ENCODE data around the gene CARD11. TPM values are rescaled to one million over a fixed set of nuclear protein-coding genes. Genes with fewer than 3 reads are reported as not detected.

CARD11 gene
- polyA plus RNA-seq, 1 of the 3 experiments (the other 2 are of a cell fraction): not detected

DNA sequence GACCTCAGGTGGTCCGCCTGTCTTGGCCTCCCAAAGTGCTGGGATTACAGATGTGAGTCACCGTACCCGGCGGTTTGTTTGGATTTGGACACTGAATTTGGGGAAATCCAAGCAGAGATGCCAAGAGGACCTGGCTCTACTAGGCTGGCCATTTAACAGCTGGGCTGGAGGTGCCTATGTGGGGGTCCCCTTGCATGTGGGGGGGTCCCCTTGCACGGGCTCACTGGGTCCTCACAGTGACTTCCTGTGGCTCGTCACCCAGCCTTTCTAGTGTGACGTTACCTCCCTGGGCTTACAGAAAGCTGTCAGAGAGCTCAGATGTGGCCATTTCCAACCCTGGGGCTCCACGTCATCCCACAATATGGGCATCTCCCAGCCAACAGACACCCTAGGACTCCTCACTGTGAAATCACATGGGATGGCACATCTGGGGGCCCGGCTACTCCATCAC lies 150.2 kb downstream of the CARD11 start:
- ChIA-PET CTCF (interaction anchor here (1.0 to 2.7 kb wide), 7 partner anchors 10 to 196 kb away, joined by 3 to 11 read pairs (median 5); no protein-coding TSS in a partner anchor), POLR2A (interaction anchor here (0.8 kb wide), 1 partner anchor 35 kb away, joined by 4 read pairs; no protein-coding TSS in a partner anchor)
- Histone ChIP-seq H3K9ac (no peak overlapping the region), H3K4me3 (ENCODE audit: low read depth in 2 of 2, low read length in 1 of 2) (no peak overlapping the region), H3K27ac (ENCODE audit: low read depth in 2 of 2, low read length in 1 of 2) (no peak overlapping the region), H3K27me3 (ENCODE audit: insufficient read depth) (no peaks in the 10 kb centered on the region), H3K36me3 (replicated peaks in 1 of 2; ENCODE audit: control insufficient read depth in 1 of 2, insufficient read depth in 2 of 2, low read length in 1 of 2) (no peaks in the 10 kb centered on the region), H3K4me2 (no peak overlapping the region), H3K79me2 (ENCODE audit: insufficient read depth) (no peaks in the 10 kb centered on the region), H3F3A (replicated peaks; ENCODE audit: insufficient read depth) (no peaks in the 10 kb centered on the region), H4K20me1 (ENCODE audit: insufficient read depth) (no peaks in the 10 kb centered on the region), H3K9me3 (no peaks in the 10 kb centered on the region), H3K4me1 (ENCODE audit: control insufficient read depth in 1 of 2, insufficient read depth in 2 of 2, low read depth in 1 of 2, low read length in 1 of 2) (no peaks in the 10 kb centered on the region; a peak in 1 of 4 replicates), H3K9me2 (no peaks in the 10 kb centered on the region), H2AFZ (ENCODE audit: low read depth) (no peak overlapping the region)
- TF ChIP-seq MEF2A (IDR thresholded peaks at IDR 0.05; ENCODE audit: borderline replicate concordance, low read depth): no peak
- TF ChIP-seq, protein P1, sequence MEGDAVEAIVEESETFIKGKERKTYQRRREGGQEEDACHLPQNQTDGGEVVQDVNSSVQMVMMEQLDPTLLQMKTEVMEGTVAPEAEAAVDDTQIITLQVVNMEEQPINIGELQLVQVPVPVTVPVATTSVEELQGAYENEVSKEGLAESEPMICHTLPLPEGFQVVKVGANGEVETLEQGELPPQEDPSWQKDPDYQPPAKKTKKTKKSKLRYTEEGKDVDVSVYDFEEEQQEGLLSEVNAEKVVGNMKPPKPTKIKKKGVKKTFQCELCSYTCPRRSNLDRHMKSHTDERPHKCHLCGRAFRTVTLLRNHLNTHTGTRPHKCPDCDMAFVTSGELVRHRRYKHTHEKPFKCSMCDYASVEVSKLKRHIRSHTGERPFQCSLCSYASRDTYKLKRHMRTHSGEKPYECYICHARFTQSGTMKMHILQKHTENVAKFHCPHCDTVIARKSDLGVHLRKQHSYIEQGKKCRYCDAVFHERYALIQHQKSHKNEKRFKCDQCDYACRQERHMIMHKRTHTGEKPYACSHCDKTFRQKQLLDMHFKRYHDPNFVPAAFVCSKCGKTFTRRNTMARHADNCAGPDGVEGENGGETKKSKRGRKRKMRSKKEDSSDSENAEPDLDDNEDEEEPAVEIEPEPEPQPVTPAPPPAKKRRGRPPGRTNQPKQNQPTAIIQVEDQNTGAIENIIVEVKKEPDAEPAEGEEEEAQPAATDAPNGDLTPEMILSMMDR (IDR thresholded peaks at IDR 0.05): no peak
- TF ChIP-seq MXI1 (IDR thresholded peaks at IDR 0.05; ENCODE audit: low read depth, low read length): no peak
- TF ChIP-seq NFIC (IDR thresholded peaks at IDR 0.05; ENCODE audit: borderline replicate concordance): no peak
- TF ChIP-seq RCOR1 (IDR thresholded peaks at IDR 0.05; ENCODE audit: low read length): no peak
- no peak for TF ChIP-seq FOXM1 (IDR thresholded peaks at IDR 0.05; ENCODE audit: low read depth)
- TF ChIP-seq, protein P2, sequence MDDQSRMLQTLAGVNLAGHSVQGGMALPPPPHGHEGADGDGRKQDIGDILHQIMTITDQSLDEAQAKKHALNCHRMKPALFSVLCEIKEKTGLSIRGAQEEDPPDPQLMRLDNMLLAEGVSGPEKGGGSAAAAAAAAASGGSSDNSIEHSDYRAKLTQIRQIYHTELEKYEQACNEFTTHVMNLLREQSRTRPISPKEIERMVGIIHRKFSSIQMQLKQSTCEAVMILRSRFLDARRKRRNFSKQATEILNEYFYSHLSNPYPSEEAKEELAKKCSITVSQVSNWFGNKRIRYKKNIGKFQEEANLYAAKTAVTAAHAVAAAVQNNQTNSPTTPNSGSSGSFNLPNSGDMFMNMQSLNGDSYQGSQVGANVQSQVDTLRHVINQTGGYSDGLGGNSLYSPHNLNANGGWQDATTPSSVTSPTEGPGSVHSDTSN (IDR thresholded peaks at IDR 0.05): no peak
- TF ChIP-seq RXRA (IDR thresholded peaks at IDR 0.05; ENCODE audit: borderline replicate concordance, low read depth): no peak
- no peak for TF ChIP-seq POLR2AphosphoS5 (IDR thresholded peaks at IDR 0.05; ENCODE audit: low read depth, low read length)
- no peak for TF ChIP-seq TAF1 (IDR thresholded peaks at IDR 0.05; ENCODE audit: borderline replicate concordance, low read depth, low read length)
- TF ChIP-seq NRF1 (IDR thresholded peaks at IDR 0.05; ENCODE audit: low read depth, low read length): no peak
- TF ChIP-seq YY1 (IDR thresholded peaks at IDR 0.05; ENCODE audit: low read depth): no peak
- TF ChIP-seq RAD21 (IDR thresholded peaks at IDR 0.05; ENCODE audit: low read length): no peak
- DNase-seq: no peak
- WGBS (ENCODE audit: low lambda C conversion rate): 56% methylated on average over 9 of the region's 9 CpGs

DNA sequence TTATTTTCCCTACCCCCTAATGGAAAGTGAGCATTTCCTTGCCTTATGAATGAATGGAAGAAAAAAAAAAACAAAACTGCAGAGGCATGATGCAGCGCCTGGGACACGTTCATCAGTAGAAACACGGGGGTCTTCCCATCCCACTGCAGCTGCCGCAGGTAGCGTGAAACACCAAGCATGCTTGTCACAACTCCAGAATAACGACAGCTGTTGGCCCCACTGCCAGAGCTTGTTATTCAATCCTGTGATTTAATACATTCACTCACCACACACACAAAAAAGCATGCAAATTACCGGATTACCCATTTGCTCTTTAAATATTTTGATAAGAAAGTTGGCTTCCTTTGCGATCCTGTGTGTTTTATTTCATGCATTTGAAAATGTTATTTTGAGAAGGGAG lies 151.1 kb downstream of the CARD11 start:
- DNase-seq: no peak
- Histone ChIP-seq H2AFZ (ENCODE audit: low read depth) (no peak overlapping the region), H3K27ac (ENCODE audit: low read depth in 2 of 2, low read length in 1 of 2) (no peak overlapping the region), H4K20me1 (ENCODE audit: insufficient read depth) (no peaks in the 10 kb centered on the region), H3K79me2 (ENCODE audit: insufficient read depth) (no peaks in the 10 kb centered on the region), H3F3A (replicated peaks; ENCODE audit: insufficient read depth) (no peaks in the 10 kb centered on the region), H3K9ac (no peak overlapping the region), H3K36me3 (replicated peaks in 1 of 2; ENCODE audit: control insufficient read depth in 1 of 2, insufficient read depth in 2 of 2, low read length in 1 of 2) (no peaks in the 10 kb centered on the region), H3K4me2 (no peak overlapping the region), H3K27me3 (ENCODE audit: insufficient read depth) (no peaks in the 10 kb centered on the region), H3K4me3 (ENCODE audit: low read depth in 2 of 2, low read length in 1 of 2) (no peak overlapping the region), H3K9me3 (no peaks in the 10 kb centered on the region), H3K9me2 (no peaks in the 10 kb centered on the region), H3K4me1 (ENCODE audit: control insufficient read depth in 1 of 2, insufficient read depth in 2 of 2, low read depth in 1 of 2, low read length in 1 of 2) (no peaks in the 10 kb centered on the region; a peak in 1 of 4 replicates)
- 60% methylated on average over 8 of the region's 8 CpGs for WGBS (ENCODE audit: low lambda C conversion rate)
- ChIA-PET CTCF (interaction anchor here (0.7 to 2.7 kb wide), 5 partner anchors 13 to 262 kb away, joined by 3 to 11 read pairs (median 4); no protein-coding TSS in a partner anchor), POLR2A (no interaction called here)
- TF ChIP-seq, protein P2 (IDR thresholded peaks at IDR 0.05): no peak
- no peak for TF ChIP-seq GABPA (IDR thresholded peaks at IDR 0.05; ENCODE audit: low read depth)
- TF ChIP-seq NFIC (IDR thresholded peaks at IDR 0.05; ENCODE audit: borderline replicate concordance): no peak
- TF ChIP-seq, protein P3, sequence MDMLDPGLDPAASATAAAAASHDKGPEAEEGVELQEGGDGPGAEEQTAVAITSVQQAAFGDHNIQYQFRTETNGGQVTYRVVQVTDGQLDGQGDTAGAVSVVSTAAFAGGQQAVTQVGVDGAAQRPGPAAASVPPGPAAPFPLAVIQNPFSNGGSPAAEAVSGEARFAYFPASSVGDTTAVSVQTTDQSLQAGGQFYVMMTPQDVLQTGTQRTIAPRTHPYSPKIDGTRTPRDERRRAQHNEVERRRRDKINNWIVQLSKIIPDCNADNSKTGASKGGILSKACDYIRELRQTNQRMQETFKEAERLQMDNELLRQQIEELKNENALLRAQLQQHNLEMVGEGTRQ (IDR thresholded peaks at IDR 0.05; ENCODE audit: borderline replicate concordance, low read depth, low read length): no peak
- no peak for TF ChIP-seq RXRA (IDR thresholded peaks at IDR 0.05; ENCODE audit: borderline replicate concordance, low read depth)
- no peak for TF ChIP-seq YY1 (IDR thresholded peaks at IDR 0.05; ENCODE audit: low read depth)
- no peak for TF ChIP-seq EZH2phosphoT487 (IDR thresholded peaks at IDR 0.05; ENCODE audit: borderline replicate concordance, low read depth)
- no peak for TF ChIP-seq TEAD4 (IDR thresholded peaks at IDR 0.05; ENCODE audit: borderline replicate concordance, insufficient read depth)
- no peak for TF ChIP-seq ELF1 (IDR thresholded peaks at IDR 0.05)
- no peak for TF ChIP-seq ZBTB33 (IDR thresholded peaks at IDR 0.05; ENCODE audit: borderline replicate concordance, low read depth)

All from SK-N-SH (cell line).